Activated CD8-positive, alpha-beta memory T cell treated with anti-CD3 and anti-CD28 coated beads, Interleukin-2, amount 50 U/mL, for 24 hours (primary cell): ENCODE results near the gene POLR3GL.

Experiments used
- DNase-seq: peaks from one replicate; pipeline ENCODE4 v3.0.0-alpha.2; 2020; ENCODE audit errors: extremely low read depth

Gene POLR3GL

DNA sequence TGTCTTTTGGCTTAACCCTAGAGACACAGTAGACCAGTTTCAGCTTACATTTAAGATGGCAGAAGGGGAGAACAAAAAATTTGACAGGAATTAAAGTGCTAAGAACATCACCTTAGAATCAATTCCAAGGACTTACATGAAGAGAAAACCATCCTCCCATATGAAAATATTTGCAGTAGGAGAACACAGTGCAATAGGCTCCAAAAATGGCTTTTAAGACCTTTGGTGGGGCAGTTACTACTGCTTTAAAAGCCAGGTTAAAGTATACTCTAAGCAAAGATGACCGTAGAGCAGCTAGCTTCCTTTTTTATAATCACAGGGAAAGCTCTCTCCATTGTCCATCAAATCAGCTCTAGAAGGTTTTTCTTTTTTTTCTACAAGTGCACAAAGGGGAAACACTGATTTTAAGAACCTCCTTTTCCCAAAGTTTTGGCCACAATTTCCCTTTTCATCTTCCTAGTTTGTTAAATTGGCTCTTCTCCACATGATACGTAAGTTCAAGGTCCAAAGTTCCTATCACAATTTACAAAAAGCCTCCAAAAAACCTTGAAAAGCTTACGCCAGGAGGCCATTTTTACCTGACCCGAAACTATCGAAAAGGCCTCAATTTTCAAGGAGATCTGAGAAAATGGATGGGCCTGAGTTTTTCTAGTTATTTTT, 28.6 kb downstream of the POLR3GL start:
- no peak for DNase-seq

- DNase-seq, result no peak
These were observed 29.3 kb downstream of the POLR3GL start for GRCh38 chr1:145993618-145994390.

GRCh38 chr1:145994391-145995120, 30.1 kb downstream of the POLR3GL start:
- DNase-seq, result no peak

DNA sequence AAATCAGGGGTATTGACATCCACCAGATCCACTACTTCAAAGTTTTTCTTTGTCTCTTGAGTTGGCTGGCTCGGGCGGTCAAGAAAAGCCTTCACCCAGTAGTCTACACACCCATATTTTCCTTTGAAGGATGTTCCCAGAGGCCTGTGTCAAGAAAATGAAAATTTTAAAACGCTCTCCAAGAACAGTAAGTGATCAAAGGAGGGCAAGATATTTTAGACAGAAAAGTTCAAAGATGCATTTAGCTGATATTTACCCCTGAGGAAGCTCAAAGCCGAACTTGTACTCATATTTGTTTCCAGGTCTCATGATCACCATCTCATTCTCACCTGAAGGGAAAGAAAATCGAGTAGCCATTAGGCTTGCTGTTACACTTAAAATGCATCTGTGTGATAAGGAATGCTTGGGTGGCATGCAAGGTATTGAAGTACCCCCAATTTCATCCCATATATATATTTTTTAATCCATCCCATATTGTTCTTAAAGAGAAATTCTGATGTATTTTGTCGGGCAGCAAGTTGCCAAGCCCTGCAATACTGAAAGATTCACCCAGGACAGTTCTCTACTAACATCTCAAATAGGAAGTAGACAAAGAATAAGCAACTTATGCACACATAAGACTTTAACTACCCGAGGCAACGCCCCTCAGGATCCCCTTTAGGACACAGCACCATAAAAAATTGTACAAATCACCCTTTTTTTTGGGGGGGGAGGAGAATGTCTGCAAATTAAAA, 30.8 kb downstream of the POLR3GL start:
- no peak for DNase-seq

DNA sequence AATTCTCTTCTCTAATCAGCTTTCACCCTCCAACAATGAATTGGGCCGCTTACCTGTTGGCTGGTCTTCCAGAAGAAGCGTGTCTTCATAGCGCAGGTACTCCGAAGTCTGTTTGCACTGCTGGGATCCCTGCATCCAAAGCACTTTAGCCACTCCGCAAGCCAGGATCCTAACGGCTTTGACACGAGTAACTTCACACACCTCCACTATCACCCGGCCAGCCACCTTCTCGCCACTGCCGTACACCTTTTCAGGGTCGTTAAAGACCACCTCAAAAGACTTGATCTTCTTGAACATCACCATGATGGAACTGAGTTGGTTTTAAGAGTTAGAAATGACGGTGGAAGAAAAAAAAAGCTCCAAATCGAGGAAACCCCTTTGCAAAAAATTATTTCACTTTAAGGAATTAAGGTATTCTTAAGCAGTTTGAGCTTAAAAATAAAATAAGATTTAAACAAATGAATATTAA, 31.5 kb downstream of the POLR3GL start:
- DNase-seq, result no peak

- DNase-seq, result peak; percentile 91
These were observed 32.0 kb downstream of the POLR3GL start, which contains the start of gene TXNIP for GRCh38 chr1:145996433-145997015. TSS of gene TXNIP (minus strand) at chr1:145996579. CDS start at chr1:145996266, 313 bp downstream.

DNA sequence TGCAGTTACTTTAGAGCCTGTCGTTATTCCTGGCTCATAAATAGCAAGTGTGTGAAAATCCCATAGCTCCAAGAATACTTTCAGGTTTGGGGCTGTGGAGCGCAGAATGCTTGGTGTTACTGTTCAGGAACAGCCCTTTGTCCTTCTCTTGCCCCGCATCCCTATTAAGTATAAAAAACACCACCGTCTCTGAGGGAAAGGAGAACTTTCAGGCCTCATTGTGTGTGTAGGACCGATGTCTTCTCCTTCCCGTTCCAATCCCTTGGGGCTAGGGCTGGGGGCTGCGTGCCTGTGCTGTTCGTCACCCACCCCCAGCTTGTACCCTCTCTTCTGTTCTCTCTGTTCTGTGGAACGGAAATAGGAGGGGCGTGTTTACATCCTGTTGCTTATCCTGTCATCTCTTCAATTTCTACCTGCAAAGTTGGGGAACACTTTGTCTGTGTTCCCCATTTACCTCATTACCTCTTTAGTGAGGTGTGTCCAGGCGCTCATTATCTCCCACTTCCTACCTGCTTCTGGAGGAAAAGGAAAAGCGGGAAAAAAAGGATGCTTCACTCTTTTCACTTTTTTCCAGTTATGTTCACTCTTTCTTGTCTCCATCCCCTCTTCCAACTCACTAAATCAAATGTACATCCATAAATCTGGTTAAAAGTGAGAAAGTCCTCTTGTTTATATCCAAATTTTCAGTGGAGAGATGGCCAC, 32.7 kb downstream of the POLR3GL start:
- no peak for DNase-seq

DNA sequence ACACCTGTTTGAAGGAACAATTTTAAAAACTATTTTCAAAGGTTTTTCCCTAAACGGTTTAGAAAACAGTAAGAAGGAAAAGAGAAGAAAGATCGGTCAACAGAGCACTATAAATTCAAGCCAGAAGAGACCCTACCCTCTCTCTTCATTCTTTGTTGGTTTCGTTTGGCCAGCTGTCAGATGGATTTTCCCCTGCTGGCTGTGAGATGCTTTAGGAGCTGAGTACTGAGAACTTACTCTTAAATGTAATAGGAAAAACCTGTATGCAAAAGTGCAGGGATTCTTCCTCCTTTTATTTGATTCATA, 33.2 kb downstream of the POLR3GL start:
- DNase-seq, result no peak

DNA sequence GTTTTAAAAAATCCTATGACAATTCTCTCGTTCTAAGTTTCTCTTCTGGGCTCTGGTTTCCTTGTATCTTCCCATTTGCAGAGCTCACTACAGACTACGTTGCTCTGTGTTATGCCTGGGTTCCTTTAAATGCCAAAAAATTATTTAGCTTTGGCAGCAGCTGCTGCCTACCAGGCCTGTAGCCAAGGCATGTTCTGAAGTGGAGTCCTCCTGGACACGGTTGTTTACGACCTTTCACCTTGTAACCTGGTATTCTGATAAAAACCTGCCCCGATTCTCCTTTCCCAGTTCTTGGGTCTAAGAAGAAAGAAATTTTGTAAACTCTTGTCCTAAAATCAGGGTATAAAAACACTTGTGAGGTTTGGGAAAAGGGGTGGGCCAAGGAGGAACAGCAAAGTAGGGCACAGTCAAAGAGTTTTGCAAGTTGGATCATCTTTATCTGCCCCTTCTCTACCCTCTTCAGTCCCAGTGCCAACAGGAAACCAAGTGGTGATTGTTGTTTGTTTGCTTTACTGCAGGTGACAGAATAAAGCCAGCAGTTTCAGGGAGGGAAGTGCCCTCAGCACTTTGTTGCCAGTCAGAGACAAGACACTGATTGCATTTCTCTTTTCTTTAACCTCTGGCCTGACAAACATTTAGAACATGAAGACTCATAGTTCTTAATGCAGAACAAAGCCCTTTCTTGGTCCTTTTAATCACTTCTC, 35.0 kb downstream of the POLR3GL start:
- no peak for DNase-seq

DNA sequence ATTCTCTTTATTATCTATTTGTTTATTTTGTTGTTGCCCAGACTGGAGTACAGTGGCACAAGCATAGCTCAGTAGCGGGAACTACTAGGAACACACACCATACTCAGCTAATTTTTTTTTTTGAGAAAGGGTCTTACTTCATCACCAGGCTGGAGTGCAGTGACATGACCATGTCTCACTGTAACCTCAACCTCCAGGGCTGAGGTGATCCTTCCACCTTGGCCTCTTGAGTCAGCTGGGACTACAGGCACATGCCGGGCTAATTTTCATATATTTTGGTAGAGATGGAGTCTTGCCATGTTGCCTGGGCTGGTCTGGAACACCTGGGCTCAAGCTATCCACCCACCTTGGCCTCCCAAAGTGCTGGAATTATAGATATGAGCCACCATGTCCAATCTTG, 37.2 kb downstream of the POLR3GL start:
- DNase-seq, result no peak

- no peak for DNase-seq
These were observed 43.1 kb downstream of the POLR3GL start for GRCh38 chr1:146007489-146008133.

DNA sequence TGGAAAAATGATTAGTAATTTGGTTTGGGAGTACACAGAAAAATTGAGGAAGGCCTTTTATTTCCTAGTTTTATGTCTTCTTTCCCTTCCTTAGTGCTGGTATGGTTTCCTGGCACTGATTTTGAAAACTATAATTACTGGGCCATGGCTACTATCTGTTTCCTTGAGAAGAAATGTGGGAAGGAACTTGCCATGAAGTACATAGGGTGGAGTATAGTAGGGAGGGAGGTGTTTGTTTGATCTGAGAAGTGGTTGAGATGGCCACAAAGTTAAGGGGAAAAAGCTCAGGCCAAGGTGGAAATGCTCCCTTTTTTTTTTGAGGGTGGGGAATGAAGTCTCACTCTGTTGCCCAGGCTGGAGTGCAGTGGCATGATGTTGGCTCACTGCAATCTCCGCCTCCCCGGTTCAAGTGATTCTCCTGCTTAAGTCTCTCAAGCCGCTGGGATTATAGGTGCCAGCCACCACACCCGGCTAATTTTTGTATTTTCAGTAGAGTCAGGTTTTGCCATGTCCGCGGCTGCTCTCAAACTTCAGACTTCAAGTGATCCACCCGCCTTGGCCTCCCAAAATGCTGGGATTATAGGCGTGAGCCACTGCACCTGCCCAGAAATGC, 45.7 kb downstream of the POLR3GL start:
- DNase-seq, result no peak

DNA sequence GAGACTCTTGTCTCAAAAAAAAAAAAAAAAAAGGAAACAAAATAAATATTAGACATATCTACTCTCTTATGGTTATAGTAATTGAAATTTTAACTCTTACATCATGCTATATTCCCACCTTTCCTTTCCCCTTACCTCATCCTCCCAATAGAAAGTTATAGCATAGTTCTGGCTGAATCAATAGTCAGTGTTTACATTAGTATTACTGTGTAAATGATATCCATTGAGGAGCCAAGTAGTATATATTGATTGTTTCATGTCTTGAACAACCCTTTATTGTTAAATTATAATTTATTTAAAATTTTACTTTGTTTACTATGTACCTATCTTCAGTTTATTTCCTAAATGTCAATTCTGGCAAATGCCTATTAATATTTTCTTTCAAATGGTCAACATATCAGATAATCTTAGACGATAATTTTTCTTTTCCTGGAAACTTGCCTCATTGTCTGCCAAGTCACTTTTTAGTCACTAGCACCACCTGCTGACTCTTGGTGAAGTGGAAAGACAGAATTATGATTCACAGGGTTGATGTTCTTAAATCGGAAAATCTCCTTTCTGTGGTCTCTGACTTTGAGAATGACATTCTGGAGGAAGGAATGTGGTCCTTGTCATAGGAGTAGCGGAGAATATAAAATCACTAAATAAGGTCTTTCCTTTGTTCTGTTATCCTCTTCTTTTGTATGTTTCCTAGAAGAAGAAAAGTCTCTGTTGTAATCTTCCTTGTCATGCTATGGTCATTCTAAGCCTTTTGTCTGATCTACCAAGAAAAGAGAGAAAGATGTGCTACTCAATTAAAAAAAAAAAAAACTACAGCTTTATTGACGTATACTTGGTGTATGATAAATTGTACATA, 48.4 kb downstream of the POLR3GL start:
- DNase-seq, result no peak

GRCh38 chr1:146013559-146013922, 49.1 kb downstream of the POLR3GL start:
- no peak for DNase-seq

- no peak for DNase-seq
These were observed 52.4 kb downstream of the POLR3GL start for GRCh38 chr1:146016891-146017290.

DNA sequence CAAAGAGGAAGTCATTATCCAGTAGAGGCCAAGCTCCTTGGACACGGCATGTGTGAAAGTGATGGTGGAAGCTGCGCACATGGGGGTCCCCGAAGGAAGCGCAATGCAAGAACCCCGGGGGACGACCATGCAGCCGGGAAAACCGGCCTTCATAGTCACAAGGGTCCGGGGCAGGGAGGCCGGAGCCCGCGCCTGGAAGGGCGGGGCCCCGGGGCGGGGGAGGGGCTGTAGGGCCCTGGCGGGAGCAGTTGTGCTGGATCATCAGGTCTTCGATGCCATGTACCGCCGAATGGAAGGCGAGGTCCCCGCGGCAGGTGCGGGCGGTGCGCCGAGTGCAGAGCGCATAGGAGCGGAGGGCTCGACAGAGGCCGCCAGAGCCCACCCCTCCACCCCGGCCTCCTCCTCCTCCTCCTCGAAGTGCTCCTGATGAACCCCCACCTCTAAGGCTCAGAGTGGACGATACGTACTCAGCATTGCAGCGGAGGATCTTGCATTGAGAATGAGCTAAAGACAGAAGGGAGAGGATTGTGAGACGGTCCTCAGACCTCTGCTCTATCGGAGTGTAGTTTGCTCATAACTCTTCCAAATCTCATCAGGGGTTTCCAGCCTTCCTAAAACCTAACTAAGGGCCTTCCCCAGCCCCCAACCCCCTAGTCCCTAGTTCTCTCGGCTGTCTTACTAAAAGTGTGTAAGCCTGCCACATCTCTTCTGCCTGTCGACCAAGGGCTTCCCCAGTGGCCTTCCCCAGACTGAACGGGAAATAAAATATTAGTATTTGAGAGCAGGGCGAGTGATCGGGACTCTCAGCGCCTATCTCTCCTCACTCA, 55.0 kb downstream of the POLR3GL start:
- no peak for DNase-seq
